Uterus (tissue), 4 donors: ENCODE measurements around the gene BACH1. TPM values are rescaled to one million over a fixed set of nuclear protein-coding genes. Genes with fewer than 3 reads are reported as not detected.

Experiments used
- DNase-seq, 2 donors: peaks; one replicate each; pipeline ENCODE4 v3.0.0-alpha.2; 2019 to 2020
- H3K27ac ChIP-seq, 2 donors: fragments of 200-600 bp; sonication (generic); 1 replicate in 1 of 2; 2 replicates in 1 of 2; pipeline ENCODE4 v1.5.1; 2016 to 2018
- H3K27me3 ChIP-seq, 2 donors: fragments of 200-600 bp; sonication (generic); one replicate each; pipeline ENCODE4 v1.5.1; 2018 to 2019; ENCODE audit warnings: control low read depth in 1 of 2
- H3K36me3 ChIP-seq, 2 donors: fragments of 200-600 bp; sonication (generic); one replicate each; pipeline ENCODE4 v1.5.1; 2019; ENCODE audit warnings: control low read depth in 1 of 2
- H3K4me1 ChIP-seq, 2 donors: fragments of 200-600 bp; sonication (generic); one replicate each; pipeline ENCODE4 v1.5.1; 2018 to 2019; ENCODE audit warnings: control low read depth in 1 of 2
- H3K4me3 ChIP-seq, 2 donors: fragments of 200-600 bp; sonication (generic); 1 replicate in 1 of 2; 2 replicates in 1 of 2; pipeline ENCODE4 v1.5.1; 2018 to 2019; ENCODE audit warnings: mild to moderate bottlenecking in 1 of 2
- H3K9me3 ChIP-seq, 2 donors: fragments of 200-600 bp; sonication (generic); one replicate each; pipeline ENCODE4 v1.5.1; 2019; ENCODE audit warnings: control low read depth in 1 of 2
- POLR2A ChIP-seq, 2 donors: fragments of 450-650 bp; IDR thresholded peaks; one replicate each; pipeline ENCODE4 v1.6.1; 2016; ENCODE audit warnings: antibody characterized with exemption in 2 of 2, mild to moderate bottlenecking in 1 of 2, moderate library complexity in 1 of 2
- intact Hi-C: fragments of 100-400 bp; cut with DNase I; formaldehyde crosslinking; loops from one replicate; pipeline ENCODE4 v1.15.1; 2023; ENCODE audit warnings: low total_unique reads
- total RNA-seq, 4 donors: library from RNA; depleted of rRNA in 3 of 4; stranded (reverse); fragments of >200 nt in 3 of 4; gene quantifications; one replicate each; pipeline versions ENCODE4 v1.1.0 to v1.2.4, GENCODE V29; 2014 to 2023
- TF ChIP-seq, protein P1 (sequence below), 4 experiments: fragments of 200-600 bp in 2 of 4; fragments of 450-650 bp in 2 of 4; sonication (generic) in 2 of 4; IDR thresholded peaks; one replicate each; pipeline ENCODE4 v1.5.1; 2016 to 2019; ENCODE audit warnings: antibody characterized with exemption in 4 of 4, mild to moderate bottlenecking in 2 of 4, moderate library complexity in 1 of 4
- donor health status: DM: yes; HTN: yes; CAD: no.

Gene BACH1
- total RNA-seq, 4 donors from 2014 or later: 52.9 to 107 (median 79.1) TPM

DNA sequence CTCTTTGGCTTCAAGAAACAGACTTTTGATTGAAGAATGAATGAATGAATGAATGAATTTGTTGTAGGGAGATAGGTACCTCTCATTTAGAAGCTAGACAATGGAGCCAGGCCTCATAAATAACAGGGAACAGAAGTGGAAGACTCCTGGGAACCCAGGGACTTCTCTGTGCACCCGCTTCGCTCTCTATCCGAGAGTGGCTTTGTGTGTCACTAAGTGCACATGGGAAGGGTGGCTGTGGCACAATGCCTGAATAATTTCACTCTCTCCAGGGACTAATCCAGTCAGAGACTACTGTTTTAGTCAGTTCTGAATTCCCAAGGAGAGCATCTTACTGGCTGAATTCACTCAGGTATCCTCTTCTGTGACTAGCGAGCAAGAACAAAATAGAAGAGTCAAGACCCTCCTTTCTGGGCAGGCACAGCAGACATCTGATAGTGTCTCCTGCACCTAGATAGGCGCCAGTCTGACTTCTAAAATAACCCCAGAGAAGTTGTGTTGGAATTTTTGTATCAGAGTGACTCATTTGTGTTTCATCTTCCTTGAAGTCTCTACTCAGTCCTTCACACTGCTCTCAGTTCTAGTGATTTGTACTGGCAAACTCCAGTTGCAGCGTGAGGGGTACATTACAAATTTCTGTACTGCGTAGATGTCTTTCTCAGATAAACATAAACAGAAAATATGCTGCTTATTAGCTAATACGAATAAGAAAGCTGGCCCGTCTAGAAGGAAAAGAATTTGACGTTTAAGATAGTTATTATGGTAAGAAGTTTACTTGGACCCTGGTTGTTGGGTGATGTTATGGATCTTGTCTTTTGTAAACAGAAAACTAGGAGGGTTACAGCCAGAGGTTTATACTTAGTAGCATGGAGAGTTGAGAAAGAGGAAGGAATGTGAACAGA, 34.0 kb downstream of the BACH1 start:
- Histone ChIP-seq H3K27ac (no peak overlapping the region), H3K4me3 (no peak overlapping the region), H3K4me1 (no peaks in the 10 kb centered on the region), H3K9me3 (no peaks in the 10 kb centered on the region), H3K36me3 (no peaks in the 10 kb centered on the region), H3K27me3 (no peaks in the 10 kb centered on the region)
- DNase-seq: no peak
- intact Hi-C loops: no loop called here
- no peak for TF ChIP-seq POLR2A (IDR thresholded peaks at IDR 0.05)
- TF ChIP-seq, protein P1, sequence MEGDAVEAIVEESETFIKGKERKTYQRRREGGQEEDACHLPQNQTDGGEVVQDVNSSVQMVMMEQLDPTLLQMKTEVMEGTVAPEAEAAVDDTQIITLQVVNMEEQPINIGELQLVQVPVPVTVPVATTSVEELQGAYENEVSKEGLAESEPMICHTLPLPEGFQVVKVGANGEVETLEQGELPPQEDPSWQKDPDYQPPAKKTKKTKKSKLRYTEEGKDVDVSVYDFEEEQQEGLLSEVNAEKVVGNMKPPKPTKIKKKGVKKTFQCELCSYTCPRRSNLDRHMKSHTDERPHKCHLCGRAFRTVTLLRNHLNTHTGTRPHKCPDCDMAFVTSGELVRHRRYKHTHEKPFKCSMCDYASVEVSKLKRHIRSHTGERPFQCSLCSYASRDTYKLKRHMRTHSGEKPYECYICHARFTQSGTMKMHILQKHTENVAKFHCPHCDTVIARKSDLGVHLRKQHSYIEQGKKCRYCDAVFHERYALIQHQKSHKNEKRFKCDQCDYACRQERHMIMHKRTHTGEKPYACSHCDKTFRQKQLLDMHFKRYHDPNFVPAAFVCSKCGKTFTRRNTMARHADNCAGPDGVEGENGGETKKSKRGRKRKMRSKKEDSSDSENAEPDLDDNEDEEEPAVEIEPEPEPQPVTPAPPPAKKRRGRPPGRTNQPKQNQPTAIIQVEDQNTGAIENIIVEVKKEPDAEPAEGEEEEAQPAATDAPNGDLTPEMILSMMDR (IDR thresholded peaks at IDR 0.05): no peak

DNA sequence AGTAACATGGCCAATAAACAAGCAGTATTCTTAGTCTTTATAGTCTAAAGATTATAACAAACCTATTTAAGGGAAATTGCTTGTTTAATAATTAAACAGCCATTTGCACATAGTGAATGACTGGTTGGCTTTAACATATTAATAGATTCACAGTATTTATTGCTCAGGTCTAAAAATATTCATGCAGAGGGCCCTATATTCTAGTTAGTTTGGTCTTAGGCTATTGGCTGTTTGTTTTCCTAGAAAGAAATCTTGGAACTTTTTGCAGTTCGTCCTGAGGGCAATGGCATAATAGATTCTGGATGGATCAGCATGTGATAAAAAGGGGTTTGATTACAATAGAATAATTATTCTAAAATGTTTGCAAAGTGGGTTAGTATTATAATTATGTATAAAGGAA, 34.7 kb downstream of the BACH1 start:
- Histone ChIP-seq H3K27ac (no peak overlapping the region), H3K9me3 (no peaks in the 10 kb centered on the region), H3K27me3 (no peaks in the 10 kb centered on the region), H3K36me3 (no peaks in the 10 kb centered on the region), H3K4me3 (no peak overlapping the region), H3K4me1 (no peaks in the 10 kb centered on the region)
- intact Hi-C loops: no loop called here
- no peak for DNase-seq
- TF ChIP-seq, protein P1 (IDR thresholded peaks at IDR 0.05): no peak
- TF ChIP-seq POLR2A (IDR thresholded peaks at IDR 0.05): no peak

DNA sequence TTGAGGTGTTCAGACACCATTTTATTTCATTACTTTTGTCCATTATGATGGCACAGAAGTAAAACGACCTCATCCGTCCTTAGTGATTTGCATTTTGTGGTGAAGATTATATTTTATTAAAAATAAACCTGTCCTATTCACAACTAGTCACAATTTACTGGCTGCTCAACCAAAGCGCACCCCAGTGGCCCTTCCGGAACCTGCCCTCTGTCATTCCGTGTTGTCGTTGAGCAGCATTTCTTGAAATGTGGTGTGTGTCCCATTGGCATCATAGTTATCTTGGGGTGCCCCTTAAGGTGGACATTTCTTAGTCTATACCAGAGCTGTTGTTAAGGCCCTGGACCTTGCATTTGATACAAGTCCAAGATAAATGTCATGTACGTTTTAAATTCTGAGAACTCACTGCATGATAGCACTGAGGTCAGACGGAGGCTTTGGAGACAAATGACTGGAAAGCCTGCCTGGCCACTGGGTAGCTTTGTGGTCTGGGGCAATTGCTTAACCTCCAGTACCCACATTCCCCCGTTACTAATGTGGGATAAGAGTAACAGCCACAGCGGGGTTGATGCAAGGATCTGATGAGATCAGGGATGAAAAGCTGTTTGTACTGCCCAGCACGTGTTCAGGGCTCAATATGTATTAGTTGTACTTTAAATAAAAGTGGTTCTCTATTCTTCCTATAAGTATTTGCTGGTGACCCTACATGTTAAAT, 36.2 kb downstream of the BACH1 start:
- Histone ChIP-seq H3K4me1 (no peaks in the 10 kb centered on the region), H3K4me3 (no peak overlapping the region), H3K9me3 (no peaks in the 10 kb centered on the region), H3K36me3 (no peaks in the 10 kb centered on the region), H3K27me3 (no peaks in the 10 kb centered on the region), H3K27ac (no peak overlapping the region)
- intact Hi-C loops: no loop called here
- no peak for DNase-seq
- no peak for TF ChIP-seq POLR2A (IDR thresholded peaks at IDR 0.05)
- TF ChIP-seq, protein P1 (IDR thresholded peaks at IDR 0.05): no peak

DNA sequence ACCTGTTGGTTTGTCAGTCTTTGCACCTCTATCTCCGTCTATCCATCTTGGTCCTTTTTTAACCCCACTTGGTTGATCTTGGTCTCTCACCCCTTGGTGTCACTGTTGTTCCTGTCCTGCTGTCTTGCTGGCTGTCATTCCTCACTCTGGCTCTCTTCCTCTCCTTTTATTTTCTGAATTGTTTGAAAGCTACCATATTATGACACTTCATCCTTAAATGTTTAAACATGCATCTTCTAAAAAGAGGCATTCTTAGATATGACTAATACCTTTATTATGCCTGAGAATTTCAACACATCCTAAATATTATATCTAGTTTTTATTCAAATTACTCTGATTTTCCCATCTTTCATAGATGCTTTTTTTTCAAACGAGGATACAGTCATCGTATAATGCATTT, 37.0 kb downstream of the BACH1 start:
- no peak overlapping the region for H3K27ac ChIP-seq
- intact Hi-C loops: no loop called here
- H3K36me3 ChIP-seq: no peaks in the 10 kb centered on the region
- H3K4me3 ChIP-seq: no peak overlapping the region
- no peak for DNase-seq
- no peaks in the 10 kb centered on the region for H3K4me1 ChIP-seq
- no peak for TF ChIP-seq POLR2A (IDR thresholded peaks at IDR 0.05)
- TF ChIP-seq, protein P1 (IDR thresholded peaks at IDR 0.05): no peak
- H3K9me3 ChIP-seq: no peaks in the 10 kb centered on the region
- H3K27me3 ChIP-seq: no peaks in the 10 kb centered on the region

DNA sequence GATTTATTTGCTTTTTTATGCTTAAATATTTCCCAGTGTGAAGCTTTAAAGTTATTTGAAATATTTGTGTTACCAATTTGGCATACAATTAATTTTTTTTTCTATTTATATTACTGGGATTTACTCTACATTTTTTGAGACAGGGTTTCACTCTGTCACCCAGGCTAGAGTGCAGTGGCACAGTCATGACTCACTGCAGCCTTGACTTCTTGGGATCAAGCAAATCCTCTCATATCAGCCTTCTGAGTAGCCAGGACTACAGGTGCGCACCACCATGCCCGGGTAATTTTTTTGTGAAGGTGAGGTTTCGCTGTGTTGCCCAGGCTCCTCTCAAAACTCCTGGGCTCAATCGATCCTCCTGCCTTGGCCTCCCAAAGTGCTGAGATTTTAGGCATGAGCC, 39.5 kb downstream of the BACH1 start:
- Histone ChIP-seq H3K4me1 (no peaks in the 10 kb centered on the region), H3K27ac (no peak overlapping the region), H3K36me3 (no peaks in the 10 kb centered on the region), H3K27me3 (no peaks in the 10 kb centered on the region), H3K4me3 (no peak overlapping the region), H3K9me3 (no peaks in the 10 kb centered on the region)
- no peak for TF ChIP-seq POLR2A (IDR thresholded peaks at IDR 0.05)
- TF ChIP-seq, protein P1 (IDR thresholded peaks at IDR 0.05): no peak
- DNase-seq: no peak
- intact Hi-C loops: no loop called here
